BJ (cell line): ENCODE results near the gene NUP62. TPM values are rescaled to one million over a fixed set of nuclear protein-coding genes. Genes with fewer than 3 reads are reported as not detected.

Source experiments
- CTCF ChIA-PET: fragments of 350-600 bp; formaldehyde crosslinking; extraction: SDS; loops from one replicate; lab custom pipeline; 2021; ENCODE audit warnings: antibody characterized with exemption, inconsistent platforms; lab: Yijun Ruan, JAX
- POLR2A ChIA-PET: fragments of 300-600 bp; sonication (Branson Sonifier 250); formaldehyde crosslinking; extraction: SDS; loops from one replicate; lab custom pipeline; 2021; ENCODE audit warnings: antibody characterized with exemption; lab: Charles Lee
- DNase-seq: peaks from one replicate; pipeline ENCODE4 v3.0.0-alpha.2; 2011; ENCODE audit warnings: low read depth
- H3K27me3 ChIP-seq: 2 replicates; pipeline ENCODE4 v1.6.0; 2011; ENCODE audit warnings: low read length; ENCODE audit not compliant: control insufficient read depth, insufficient read depth
- H3K36me3 ChIP-seq: 2 replicates; pipeline ENCODE4 v1.5.1; 2011; ENCODE audit warnings: low read length; ENCODE audit not compliant: control insufficient read depth, insufficient read depth
- H3K4me3 ChIP-seq: 2 replicates; pipeline ENCODE4 v1.5.1; 2011; ENCODE audit warnings: low read depth, mild to moderate bottlenecking, control low read depth, low read length
- polyA plus RNA-seq: library from polyadenylated mRNA; depleted of rRNA; stranded (reverse); fragments of >200 nt; gene quantifications from 2 replicates; pipeline ENCODE4 v1.2.3, GENCODE V29; 2011
- TF ChIP-seq, protein P1 (sequence below): IDR thresholded peaks from 2 replicates; pipeline ENCODE4 v1.5.1; 2011; ENCODE audit warnings: low read depth, mild to moderate bottlenecking, control low read depth, inconsistent platforms, low read length, moderate library complexity; ENCODE audit not compliant: insufficient read depth

The NUP62 gene
- polyA plus RNA-seq, 1 experiment = 15.1 TPM

GRCh38 chr19:49910179-49910578, 19.1 kb downstream of the NUP62 start:
- TF ChIP-seq, protein P1, sequence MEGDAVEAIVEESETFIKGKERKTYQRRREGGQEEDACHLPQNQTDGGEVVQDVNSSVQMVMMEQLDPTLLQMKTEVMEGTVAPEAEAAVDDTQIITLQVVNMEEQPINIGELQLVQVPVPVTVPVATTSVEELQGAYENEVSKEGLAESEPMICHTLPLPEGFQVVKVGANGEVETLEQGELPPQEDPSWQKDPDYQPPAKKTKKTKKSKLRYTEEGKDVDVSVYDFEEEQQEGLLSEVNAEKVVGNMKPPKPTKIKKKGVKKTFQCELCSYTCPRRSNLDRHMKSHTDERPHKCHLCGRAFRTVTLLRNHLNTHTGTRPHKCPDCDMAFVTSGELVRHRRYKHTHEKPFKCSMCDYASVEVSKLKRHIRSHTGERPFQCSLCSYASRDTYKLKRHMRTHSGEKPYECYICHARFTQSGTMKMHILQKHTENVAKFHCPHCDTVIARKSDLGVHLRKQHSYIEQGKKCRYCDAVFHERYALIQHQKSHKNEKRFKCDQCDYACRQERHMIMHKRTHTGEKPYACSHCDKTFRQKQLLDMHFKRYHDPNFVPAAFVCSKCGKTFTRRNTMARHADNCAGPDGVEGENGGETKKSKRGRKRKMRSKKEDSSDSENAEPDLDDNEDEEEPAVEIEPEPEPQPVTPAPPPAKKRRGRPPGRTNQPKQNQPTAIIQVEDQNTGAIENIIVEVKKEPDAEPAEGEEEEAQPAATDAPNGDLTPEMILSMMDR = no peak
- ChIA-PET POLR2A (no interaction called here), CTCF (interaction anchor here (1.2 to 1.3 kb wide), 2 partner anchors 10 to 20 kb away, joined by 3 read pairs; no protein-coding TSS in a partner anchor)
- DNase-seq = no peak
- no peaks in the 10 kb centered on the region for H3K27me3 ChIP-seq
- H3K36me3 ChIP-seq = peaks cover 26% of the 10 kb centered on the region
- H3K4me3 ChIP-seq = no peak overlapping the region

DNA sequence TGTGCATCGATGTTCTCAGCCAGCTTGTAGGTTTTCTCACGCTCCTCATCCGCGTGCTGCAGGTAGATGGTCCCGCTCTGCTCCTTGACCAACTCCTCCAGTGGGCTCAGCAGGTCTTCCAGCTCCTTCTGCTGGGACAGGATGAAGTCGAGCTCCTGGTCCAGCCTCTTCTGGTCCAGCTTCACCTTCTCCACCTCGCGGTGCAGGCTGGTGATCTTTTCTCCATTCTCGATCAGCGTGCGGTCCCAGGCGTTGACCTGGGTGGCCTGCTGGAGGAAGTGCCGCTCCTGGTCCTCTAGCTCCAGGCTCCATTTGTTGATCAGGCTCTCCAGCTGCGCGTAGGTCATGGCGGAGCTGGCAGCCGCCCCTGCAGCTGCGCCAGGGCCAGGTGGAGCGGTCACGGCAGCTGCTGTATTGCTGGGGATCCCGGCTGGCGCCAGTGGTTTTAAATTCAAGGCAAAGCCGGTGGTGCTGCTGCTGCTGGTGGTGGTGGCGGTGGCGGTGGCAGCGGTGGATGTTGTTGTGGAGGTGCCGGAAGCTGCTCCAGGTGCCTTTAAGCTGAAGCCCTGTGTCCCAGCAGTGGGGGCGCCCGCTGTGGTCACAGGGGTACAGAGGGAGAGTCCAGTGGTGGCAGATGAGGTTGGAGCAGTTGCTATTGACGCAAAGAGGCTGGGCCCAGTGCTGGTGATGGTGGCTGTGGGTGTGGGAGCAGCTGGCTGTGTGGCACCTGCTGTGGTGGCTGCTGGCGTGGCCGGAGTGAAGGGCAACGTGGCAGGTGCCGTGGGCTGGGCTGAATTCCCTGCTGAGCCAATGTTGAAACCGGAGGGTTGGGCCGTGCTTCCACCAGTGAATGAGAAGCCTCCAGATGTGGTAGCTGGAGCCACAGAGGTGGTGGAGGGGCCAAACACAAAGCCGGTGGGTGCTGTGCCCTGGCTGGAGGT, 20.6 kb downstream of the NUP62 start:
- H3K36me3 ChIP-seq = peaks cover 26% of the 10 kb centered on the region
- TF ChIP-seq, protein P1 = no peak
- DNase-seq = no peak
- H3K27me3 ChIP-seq = no peaks in the 10 kb centered on the region
- ChIA-PET POLR2A (interaction anchor here (0.6 kb wide), 1 partner anchor 45 kb away, joined by 3 read pairs; no protein-coding TSS in a partner anchor), CTCF (interaction anchor here (1.8 kb wide), 1 partner anchor 18 kb away, joined by 7 read pairs; no protein-coding TSS in a partner anchor)
- no peak overlapping the region for H3K4me3 ChIP-seq

DNA sequence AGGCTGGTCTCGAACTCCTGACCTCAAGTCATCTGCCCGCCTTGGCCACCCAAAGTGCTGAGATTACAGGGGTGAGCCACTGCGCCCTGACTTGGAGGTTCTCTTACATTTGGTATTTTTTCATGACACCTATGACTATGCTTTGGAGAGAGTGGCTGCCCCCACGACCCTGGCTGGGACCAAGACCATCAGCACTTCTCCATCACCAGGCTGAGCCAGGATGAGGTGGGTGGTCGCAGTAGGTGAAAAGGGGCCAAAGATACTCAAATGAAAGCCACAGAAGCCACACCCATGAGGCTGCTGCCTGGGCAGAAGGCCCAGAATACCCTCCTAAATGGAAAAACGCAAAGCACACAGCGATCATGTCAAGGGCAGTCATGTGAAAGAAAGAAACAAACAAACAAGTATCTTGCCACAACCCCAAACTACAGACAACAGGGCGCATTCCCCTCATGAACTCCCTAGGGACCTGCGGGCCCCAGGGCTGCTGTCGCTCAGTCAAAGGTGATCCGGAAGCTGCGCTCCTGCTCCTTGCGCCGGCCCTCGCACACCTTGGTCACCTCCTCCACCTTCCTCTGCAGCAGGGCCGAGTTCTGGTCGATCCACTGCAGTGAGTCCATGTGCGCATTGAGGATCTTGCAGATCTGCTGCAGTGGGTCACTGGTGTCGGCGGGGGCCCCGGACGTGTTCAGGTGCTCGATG, 21.4 kb downstream of the NUP62 start:
- DNase-seq = no peak
- H3K4me3 ChIP-seq = no peak overlapping the region
- ChIA-PET CTCF (interaction anchor here (1.8 kb wide), 1 partner anchor 17 kb away, joined by 7 read pairs; no protein-coding TSS in a partner anchor), POLR2A (interaction anchor here (0.6 kb wide), 1 partner anchor 44 kb away, joined by 3 read pairs; no protein-coding TSS in a partner anchor)
- H3K27me3 ChIP-seq = no peaks in the 10 kb centered on the region
- TF ChIP-seq, protein P1 = no peak
- H3K36me3 ChIP-seq = peaks cover 21% of the 10 kb centered on the region

GRCh38 chr19:49906879-49907564, 22.3 kb downstream of the NUP62 start:
- TF ChIP-seq, protein P1 = no peak
- Histone ChIP-seq H3K4me3 (no peak overlapping the region), H3K27me3 (no peaks in the 10 kb centered on the region), H3K36me3 (peaks cover 20% of the 10 kb centered on the region)
- no peak for DNase-seq
- CTCF ChIA-PET = interaction anchor here (0.8 to 1.0 kb wide), 2 partner anchors 10 to 17 kb away, joined by 3 to 4 read pairs; partner anchors contain the start of gene IL4I1
- POLR2A ChIA-PET = no interaction called here
